Activated T-helper 17 cell treated with anti-CD3 and anti-CD28 coated beads, Interleukin-2, amount 50 U/mL, for 72 hours (primary cell): Measurements from ENCODE around the gene CETN2. TPM values are rescaled to one million over a fixed set of nuclear protein-coding genes. Genes with fewer than 3 reads are reported as not detected.
"Not testable (repeated sequence)": the region's sequence is repeated elsewhere in the genome, so short reads cannot be mapped to it uniquely, and the experiment has no call there.

ENCODE experiments used
- ATAC-seq: fragments of 150-1000 bp; cut with Tn5 transposase; replicated peaks from 2 replicates; pipeline ENCODE4 v1.10.0; 2021; ENCODE audit warnings: mild to moderate bottlenecking, moderate library complexity
- H3K27ac Mint-ChIP-seq: one replicate; pipeline ENCODE4 v1.8.0; 2022; ENCODE audit warnings: mixed read lengths
- H3K27me3 Mint-ChIP-seq: one replicate; pipeline ENCODE4 v1.8.0; 2022; ENCODE audit warnings: mixed read lengths
- H3K36me3 Mint-ChIP-seq: one replicate; pipeline ENCODE4 v1.8.0; 2022; ENCODE audit warnings: low read depth, mild to moderate bottlenecking, mixed read lengths
- H3K4me1 Mint-ChIP-seq: one replicate; pipeline ENCODE4 v1.8.0; 2022; ENCODE audit warnings: mixed read lengths
- H3K4me3 Mint-ChIP-seq: one replicate; pipeline ENCODE4 v1.8.0; 2022; ENCODE audit warnings: mild to moderate bottlenecking, mixed read lengths
- H3K9me3 Mint-ChIP-seq: one replicate; pipeline ENCODE4 v1.8.0; 2022; ENCODE audit warnings: mixed read lengths
- total RNA-seq, 2 donors: library from RNA; stranded (reverse); gene quantifications; one replicate each; pipeline ENCODE4 v1.2.3, GENCODE V29; 2022

CETN2 gene
- total RNA-seq, 2 donors from 2014 or later = 5.2 to 7.0 TPM

DNA sequence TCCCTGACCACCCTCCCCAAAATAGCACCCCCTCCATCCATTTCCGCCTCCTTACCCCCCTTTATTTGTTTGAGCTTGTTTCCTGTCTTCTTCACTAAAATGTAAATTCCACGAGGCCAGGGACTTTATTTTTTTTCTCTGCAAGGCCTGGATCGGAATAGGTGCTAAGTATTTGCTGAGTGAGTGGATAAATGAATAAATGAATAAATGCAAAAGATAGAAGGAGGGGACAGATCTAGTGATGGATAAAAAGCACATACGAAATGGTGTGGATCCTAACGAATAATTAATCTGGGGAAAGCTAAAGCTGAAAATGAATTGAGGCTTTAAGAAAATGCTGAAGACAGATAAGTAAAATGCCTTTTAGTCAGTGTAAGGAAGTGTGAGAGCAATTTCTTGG, 12.2 kb downstream of the CETN2 start:
- Mint-ChIP-seq H3K27ac (no peak overlapping the region), H3K36me3 (no peaks in the 10 kb centered on the region), H3K27me3 (peaks cover 10% of the 10 kb centered on the region), H3K4me3 (no peak overlapping the region), H3K4me1 (no peaks in the 10 kb centered on the region), H3K9me3 (no peaks in the 10 kb centered on the region)
- ATAC-seq = no peak

DNA sequence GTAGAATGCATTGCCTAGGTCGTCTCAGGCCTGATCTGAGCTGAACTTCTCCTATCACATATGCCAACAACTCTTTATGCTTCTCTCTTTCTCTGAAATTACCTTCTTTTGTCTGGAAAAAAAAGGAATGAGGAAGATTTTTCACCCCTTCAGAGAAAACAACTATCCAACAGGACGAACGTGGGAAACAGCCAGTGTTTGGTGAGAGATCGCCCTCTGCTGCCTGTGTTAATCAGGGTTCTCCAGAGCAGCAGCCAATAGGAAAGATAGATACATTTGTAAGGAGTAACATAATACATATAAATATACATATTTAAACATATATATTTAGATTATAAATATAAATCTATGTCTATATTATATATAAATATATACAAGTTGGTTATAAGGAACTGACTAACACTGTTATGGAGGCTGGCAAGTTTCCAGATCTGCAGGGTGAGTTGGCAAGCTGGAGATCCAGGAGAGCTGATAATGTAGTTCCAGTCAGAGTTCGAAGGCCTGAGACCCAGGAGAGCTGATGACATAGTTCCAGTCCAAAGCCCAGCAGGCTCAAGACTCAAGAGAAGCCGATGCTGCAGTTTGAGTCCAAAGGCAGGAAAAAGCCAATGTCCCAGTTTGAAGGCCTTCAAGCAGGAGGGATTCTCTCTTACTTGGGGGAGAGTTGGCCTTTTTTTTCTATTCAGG, 13.3 kb downstream of the CETN2 start:
- H3K9me3 Mint-ChIP-seq = no peaks in the 10 kb centered on the region
- H3K27me3 Mint-ChIP-seq = peaks cover 10% of the 10 kb centered on the region
- H3K4me3 Mint-ChIP-seq = no peak overlapping the region
- ATAC-seq = no peak
- no peaks in the 10 kb centered on the region for H3K36me3 Mint-ChIP-seq
- H3K27ac Mint-ChIP-seq = no peak overlapping the region
- H3K4me1 Mint-ChIP-seq = no peaks in the 10 kb centered on the region

DNA sequence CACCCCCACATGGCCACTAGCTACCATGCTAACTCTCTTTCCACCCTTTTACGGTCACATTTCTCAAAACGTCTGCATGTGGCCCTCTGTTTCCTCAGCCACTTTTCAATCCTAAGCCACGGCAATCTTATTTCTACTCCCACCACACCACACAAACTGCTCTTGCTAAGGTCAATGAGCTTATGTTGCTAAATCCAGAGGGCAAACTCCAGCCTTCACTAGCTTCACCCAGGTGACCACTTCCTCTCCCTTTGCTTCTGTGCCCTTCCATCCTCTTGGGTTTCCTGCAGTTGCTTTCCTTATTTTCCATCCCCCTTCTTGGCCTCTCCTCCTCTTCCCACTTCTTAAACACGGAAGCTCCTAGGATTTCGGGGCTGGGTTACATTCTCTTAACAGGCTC, 16.5 kb downstream of the CETN2 start:
- H3K27me3 Mint-ChIP-seq = peaks cover 4% of the 10 kb centered on the region
- H3K4me1 Mint-ChIP-seq = no peaks in the 10 kb centered on the region
- no peak overlapping the region for H3K4me3 Mint-ChIP-seq
- no peak overlapping the region for H3K27ac Mint-ChIP-seq
- no peak for ATAC-seq
- no peaks in the 10 kb centered on the region for H3K9me3 Mint-ChIP-seq
- H3K36me3 Mint-ChIP-seq = no peaks in the 10 kb centered on the region

DNA sequence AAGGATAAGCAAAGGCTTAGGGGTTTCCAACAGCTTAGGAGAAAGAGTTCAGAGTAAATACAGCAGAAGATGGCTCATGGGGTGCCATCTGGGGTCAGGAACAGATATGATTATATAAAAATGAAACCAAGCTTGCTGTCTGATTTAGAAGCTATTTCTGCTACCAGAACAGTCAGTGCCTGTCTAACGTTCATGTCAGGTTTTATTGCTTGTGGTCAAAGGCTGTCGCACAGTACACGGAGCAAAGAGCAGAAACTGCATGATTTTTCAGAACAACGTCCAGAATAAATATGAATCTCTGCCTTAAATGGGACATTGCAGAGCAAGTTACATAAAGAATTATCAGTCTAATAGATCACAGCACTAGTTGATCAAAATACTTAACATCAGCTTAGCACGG, 17.4 kb downstream of the CETN2 start:
- H3K9me3 Mint-ChIP-seq = no peaks in the 10 kb centered on the region
- no peak for ATAC-seq
- H3K4me1 Mint-ChIP-seq = no peaks in the 10 kb centered on the region
- H3K27ac Mint-ChIP-seq = no peak overlapping the region
- H3K36me3 Mint-ChIP-seq = no peaks in the 10 kb centered on the region
- H3K4me3 Mint-ChIP-seq = no peak overlapping the region
- peaks cover 9% of the 10 kb centered on the region for H3K27me3 Mint-ChIP-seq

DNA sequence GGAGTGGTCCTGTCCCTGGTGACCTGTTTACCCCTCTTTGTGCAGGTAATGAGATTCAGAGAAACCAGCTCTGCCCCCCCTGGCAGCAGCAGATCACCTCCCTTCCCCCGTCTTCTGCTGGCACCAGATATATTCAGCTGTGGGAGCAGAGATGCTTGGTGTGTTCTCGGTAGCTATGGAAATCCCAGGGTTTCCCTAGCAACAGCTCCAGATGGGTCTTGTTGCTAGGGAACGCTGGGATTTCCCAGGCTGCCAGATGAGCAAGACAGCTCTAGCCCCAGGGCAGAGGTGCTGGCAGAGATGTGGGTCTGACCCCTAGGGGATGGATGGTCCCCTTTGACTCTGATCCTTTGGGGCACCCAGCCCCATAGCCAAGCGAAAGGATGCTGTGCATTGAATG, 20.2 kb downstream of the CETN2 start:
- no peak overlapping the region for H3K4me3 Mint-ChIP-seq
- H3K27ac Mint-ChIP-seq = no peak overlapping the region
- no peaks in the 10 kb centered on the region for H3K4me1 Mint-ChIP-seq
- H3K9me3 Mint-ChIP-seq = no peaks in the 10 kb centered on the region
- no peaks in the 10 kb centered on the region for H3K36me3 Mint-ChIP-seq
- ATAC-seq = no peak
- H3K27me3 Mint-ChIP-seq = peaks cover 13% of the 10 kb centered on the region

DNA sequence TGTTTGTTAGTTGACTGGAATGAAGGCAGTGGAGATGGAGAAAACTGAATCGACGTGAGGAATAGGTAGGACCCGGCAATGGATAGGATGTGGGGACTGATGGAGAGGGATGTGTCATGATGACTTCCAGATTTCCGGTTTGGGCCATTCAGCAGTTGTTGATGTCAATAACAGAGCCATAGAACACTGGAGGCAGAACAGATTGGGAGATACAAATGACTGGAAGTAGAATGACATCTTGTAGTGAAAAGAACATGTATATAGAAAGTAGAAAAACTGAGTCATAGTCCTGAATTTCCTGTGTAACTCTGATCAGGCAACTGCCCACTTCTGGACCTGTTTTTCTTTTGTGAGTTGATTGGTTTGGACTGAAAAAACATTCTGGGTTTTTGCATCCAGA, 24.5 kb downstream of the CETN2 start:
- peaks cover 16% of the 10 kb centered on the region for H3K27me3 Mint-ChIP-seq
- no peak overlapping the region for H3K27ac Mint-ChIP-seq
- no peaks in the 10 kb centered on the region for H3K9me3 Mint-ChIP-seq
- ATAC-seq = peak; percentile 66
- H3K4me3 Mint-ChIP-seq = no peak overlapping the region
- H3K4me1 Mint-ChIP-seq = no peaks in the 10 kb centered on the region
- no peaks in the 10 kb centered on the region for H3K36me3 Mint-ChIP-seq

DNA sequence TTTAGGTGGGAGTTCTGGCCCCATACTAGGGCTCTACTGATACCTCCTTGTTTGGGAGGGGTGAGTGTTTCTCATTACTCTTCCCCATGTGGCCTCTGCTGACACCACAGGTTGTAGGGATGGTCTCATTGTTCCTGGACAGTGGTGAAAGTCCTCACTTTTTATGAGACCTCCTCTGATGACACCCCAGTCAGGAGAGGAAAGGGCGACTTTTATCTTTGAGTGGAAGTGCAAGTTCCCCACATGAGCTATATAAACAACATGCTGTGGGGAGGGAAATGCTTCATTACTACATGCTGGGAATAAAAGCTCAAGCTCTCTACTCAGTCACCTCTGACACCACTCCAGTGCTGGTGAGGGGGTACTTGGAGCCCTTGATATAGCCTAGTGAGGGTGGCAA, 31.6 kb downstream of the CETN2 start:
- H3K27me3 Mint-ChIP-seq = no peaks in the 10 kb centered on the region
- ATAC-seq = no peak
- no peaks in the 10 kb centered on the region for H3K4me1 Mint-ChIP-seq
- no peaks in the 10 kb centered on the region for H3K36me3 Mint-ChIP-seq
- H3K27ac Mint-ChIP-seq = no peak overlapping the region
- no peak overlapping the region for H3K4me3 Mint-ChIP-seq
- no peaks in the 10 kb centered on the region for H3K9me3 Mint-ChIP-seq

DNA sequence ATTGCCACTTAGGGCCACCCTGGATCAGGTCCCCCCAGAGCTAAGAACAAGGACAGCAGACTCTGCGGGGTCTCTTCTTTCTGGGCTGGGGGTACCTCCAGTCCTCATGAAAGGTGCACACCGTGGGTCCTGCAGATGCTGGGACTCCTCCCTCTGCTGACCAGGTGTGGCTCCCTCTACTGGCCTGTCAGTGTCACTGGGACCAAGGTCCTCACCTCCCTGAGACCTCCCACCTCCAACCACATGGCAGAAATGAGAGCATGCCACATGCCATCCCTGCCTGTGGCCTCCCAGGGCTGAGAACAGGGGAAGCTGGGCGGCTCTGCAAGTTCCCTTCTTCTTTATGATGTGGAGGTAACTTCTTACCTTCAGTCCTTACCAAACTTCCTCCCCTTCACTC, 43.5 kb downstream of the CETN2 start:
- H3K4me1 Mint-ChIP-seq, H3K36me3 Mint-ChIP-seq, H3K9me3 Mint-ChIP-seq, H3K27me3 Mint-ChIP-seq, H3K27ac Mint-ChIP-seq, H3K4me3 Mint-ChIP-seq, ATAC-seq: not testable (repeated sequence)

Other genes with a start within 250 kb of the CETN2 start
- gene GABRQ, start 192.9 kb downstream of the CETN2 start, total RNA-seq = under 1 TPM in 1 of 2 donors, not detected in 1; 0.05 TPM
- gene MAGEA3, start 132.0 kb downstream of the CETN2 start, total RNA-seq = not detected
- not detected for gene CSAG2, start 121.5 kb downstream of the CETN2 start, total RNA-seq
- not detected for gene MAGEA2B, start 116.1 kb downstream of the CETN2 start, total RNA-seq
- not detected for gene CSAG1, start 97.0 kb downstream of the CETN2 start, total RNA-seq
- not detected for gene MAGEA12, start 97.0 kb downstream of the CETN2 start, total RNA-seq
- gene MAGEA2, start 76.9 kb downstream of the CETN2 start, total RNA-seq = not detected
- under 1 TPM in 1 of 2 donors, not detected in 1; 0.32 TPM for gene CSAG3, start 71.5 kb downstream of the CETN2 start, total RNA-seq
- gene MAGEA6, start 61.1 kb downstream of the CETN2 start, total RNA-seq = not detected
- 10 to 100 TPM; 12.2 to 20.2 TPM for gene NSDHL, start 306 bp upstream of the CETN2 start, total RNA-seq
- gene ZNF185, start 67.3 kb upstream of the CETN2 start, total RNA-seq = 1 to 10 TPM; 2.3 TPM
- gene PNMA5, start 163.4 kb upstream of the CETN2 start, total RNA-seq = under 1 TPM; 0.13 to 0.17 TPM
- gene PNMA3, start 225.7 kb upstream of the CETN2 start, total RNA-seq = 1 to 10 TPM; 1.8 to 3.2 TPM
- gene PNMA6A, start 241.7 kb upstream of the CETN2 start, total RNA-seq = under 1 TPM; 0.28 to 0.37 TPM